MCF 10A (cell line): ENCODE data around the gene RHOV. TPM values are rescaled to one million over a fixed set of nuclear protein-coding genes. Genes with fewer than 3 reads are reported as not detected.

Source experiments
- BruUV-seq: library from RNA; stranded (reverse); fragments of 400-500 nt; replicated peaks from 2 replicates; lab custom pipeline; 2021; lab: Mats Ljungman, UMichigan
- CTCF ChIA-PET: fragments of 300-600 bp; sonication (Branson Sonifier 250); formaldehyde crosslinking; extraction: SDS; loops from one replicate; lab custom pipeline; 2021; ENCODE audit warnings: antibody characterized with exemption, inconsistent platforms; lab: Yijun Ruan, JAX
- POLR2A ChIA-PET: fragments of 300-600, 350-650 bp; sonication (Branson Sonifier 250); formaldehyde crosslinking; extraction: SDS; loops from one replicate; lab custom pipeline; 2020; ENCODE audit warnings: antibody characterized with exemption, inconsistent platforms; lab: Yijun Ruan, JAX
- DNase-seq: peaks from one replicate; pipeline ENCODE4 v3.0.0-alpha.2; 2018; ENCODE audit not compliant: unreplicated experiment
- H3K27ac Mint-ChIP-seq: one replicate; pipeline ENCODE4 v1.8.0; 2022; ENCODE audit warnings: mild to moderate bottlenecking, low read depth, mixed read lengths; ENCODE audit not compliant: unreplicated experiment
- H3K27me3 Mint-ChIP-seq: one replicate; pipeline ENCODE4 v1.8.0; 2022; ENCODE audit warnings: mixed read lengths; ENCODE audit not compliant: insufficient read depth, unreplicated experiment
- H3K36me3 Mint-ChIP-seq: one replicate; pipeline ENCODE4 v1.8.0; 2022; ENCODE audit warnings: mild to moderate bottlenecking, moderate library complexity, mixed read lengths; ENCODE audit not compliant: insufficient read depth, unreplicated experiment
- H3K4me1 Mint-ChIP-seq: one replicate; pipeline ENCODE4 v1.8.0; 2022; ENCODE audit warnings: mixed read lengths; ENCODE audit not compliant: insufficient read depth, unreplicated experiment
- H3K4me3 Mint-ChIP-seq: one replicate; pipeline ENCODE4 v1.8.0; 2022; ENCODE audit warnings: mild to moderate bottlenecking, moderate library complexity, mixed read lengths; ENCODE audit not compliant: unreplicated experiment
- H3K9me3 Mint-ChIP-seq: one replicate; pipeline ENCODE4 v1.8.0; 2022; ENCODE audit warnings: mixed read lengths; ENCODE audit not compliant: unreplicated experiment
- CTCF ChIP-seq: fragments of 200-600 bp; IDR thresholded peaks from one replicate; pipeline ENCODE4 v1.8.0; 2022; ENCODE audit warnings: antibody characterized with exemption, mild to moderate bottlenecking; ENCODE audit not compliant: unreplicated experiment
- intact Hi-C: fragments of 100-400 bp; cut with micrococcal nuclease; formaldehyde crosslinking; loops from 2 replicates; pipeline ENCODE4 v1.14.1; 2022
- total RNA-seq: library from RNA; stranded (reverse); gene quantifications from 2 replicates; pipeline ENCODE4 v1.2.3, GENCODE V29; 2022

RHOV gene
- total RNA-seq, 1 experiment from 2014 or later, result 1.7 TPM

- intact Hi-C loops, result no loop called here
- CTCF ChIA-PET, result interaction anchor here (0.6 to 9.3 kb wide), 10 partner anchors 15 to 463 kb away, joined by 3 to 130 read pairs (median 4); no protein-coding TSS in a partner anchor
- peaks cover 29% of the 10 kb centered on the region for H3K4me1 Mint-ChIP-seq
- DNase-seq, result no peak
- H3K9me3 Mint-ChIP-seq, result no peaks in the 10 kb centered on the region
- POLR2A ChIA-PET, result interaction anchor here (0.7 to 5.5 kb wide), 31 partner anchors 8 to 570 kb away, joined by 3 to 58 read pairs (median 6); partner anchors contain the start of genes C15orf62, CCDC32, DNAJC17 and GCHFR
- peaks cover 4% of the 10 kb centered on the region for H3K36me3 Mint-ChIP-seq
- BruUV-seq, result no TSS peak
- no peak for TF ChIP-seq CTCF
- H3K4me3 Mint-ChIP-seq, result peak overlapping the region; percentile 96
- H3K27me3 Mint-ChIP-seq, result no peaks in the 10 kb centered on the region
- H3K27ac Mint-ChIP-seq, result no peak overlapping the region
Observed at GRCh38 chr15:40843261-40843884, 30.7 kb downstream of the RHOV start.

- Mint-ChIP-seq H3K27ac (no peak overlapping the region), H3K27me3 (no peaks in the 10 kb centered on the region), H3K36me3 (peaks cover 10% of the 10 kb centered on the region), H3K9me3 (no peaks in the 10 kb centered on the region), H3K4me1 (peaks cover 17% of the 10 kb centered on the region), H3K4me3 (no peak overlapping the region)
- ChIA-PET CTCF (interaction anchor here (2.1 kb wide), 1 partner anchor 16 kb away, joined by 6 read pairs; no protein-coding TSS in a partner anchor), POLR2A (interaction anchor here (0.6 kb wide), 1 partner anchor 14 kb away, joined by 4 read pairs; no protein-coding TSS in a partner anchor)
- TF ChIP-seq CTCF, result no peak
- no TSS peak for BruUV-seq
- intact Hi-C loops, result no loop called here
- no peak for DNase-seq
Observed at GRCh38 chr15:40841741-40842140, 32.3 kb downstream of the RHOV start.

GRCh38 chr15:40838756-40839155 is 35.3 kb downstream of the RHOV start:
- intact Hi-C loops, result no loop called here
- H3K9me3 Mint-ChIP-seq, result no peaks in the 10 kb centered on the region
- ChIA-PET CTCF (interaction anchor here (0.7 to 2.0 kb wide), 3 partner anchors 19 to 56 kb away, joined by 3 to 11 read pairs (median 4); no protein-coding TSS in a partner anchor), POLR2A (no interaction called here)
- H3K36me3 Mint-ChIP-seq, result peaks cover 6% of the 10 kb centered on the region
- no peak for DNase-seq
- H3K27ac Mint-ChIP-seq, result no peak overlapping the region
- H3K27me3 Mint-ChIP-seq, result no peaks in the 10 kb centered on the region
- no TSS peak for BruUV-seq
- no peak for TF ChIP-seq CTCF
- H3K4me3 Mint-ChIP-seq, result no peak overlapping the region
- H3K4me1 Mint-ChIP-seq, result peaks cover 8% of the 10 kb centered on the region

- Mint-ChIP-seq H3K36me3 (peaks cover 6% of the 10 kb centered on the region), H3K27ac (peak overlapping the region; percentile 67), H3K4me3 (no peak overlapping the region), H3K27me3 (no peaks in the 10 kb centered on the region), H3K9me3 (no peaks in the 10 kb centered on the region), H3K4me1 (peaks cover 8% of the 10 kb centered on the region)
- POLR2A ChIA-PET, result interaction anchor here (0.8 to 2.2 kb wide), 7 partner anchors 8 to 66 kb away, joined by 3 to 12 read pairs (median 5); partner anchors contain the start of genes C15orf62, DNAJC17, SPINT1 and ZFYVE19
- no peak for DNase-seq
- intact Hi-C loops, result no loop called here
- CTCF ChIA-PET, result interaction anchor here (1.0 kb wide), 1 partner anchor 20 kb away, joined by 3 read pairs; no protein-coding TSS in a partner anchor
- BruUV-seq, result no TSS peak
- TF ChIP-seq CTCF, result no peak
Observed at GRCh38 chr15:40836020-40836419, 38.0 kb downstream of the RHOV start.
